Stimulated activated CD4-positive, alpha-beta T cell treated with anti-CD3 and anti-CD28 coated beads, Interleukin-12 subunit alpha, Interleukin-12 subunit beta, amount 100 ng/mL, for 48 hours (primary cell): ENCODE data around the gene PCDHB6.
"Not testable (repeated sequence)": the region's sequence is repeated elsewhere in the genome, so short reads cannot be mapped to it uniquely, and the experiment has no call there.

ENCODE experiments used
- DNase-seq, 3 donors: peaks; one replicate each; pipeline ENCODE4 v3.0.0-alpha.2; 2020; ENCODE audit warnings: low read depth in 2 of 3, low spot score in 1 of 3

PCDHB6 gene

DNA sequence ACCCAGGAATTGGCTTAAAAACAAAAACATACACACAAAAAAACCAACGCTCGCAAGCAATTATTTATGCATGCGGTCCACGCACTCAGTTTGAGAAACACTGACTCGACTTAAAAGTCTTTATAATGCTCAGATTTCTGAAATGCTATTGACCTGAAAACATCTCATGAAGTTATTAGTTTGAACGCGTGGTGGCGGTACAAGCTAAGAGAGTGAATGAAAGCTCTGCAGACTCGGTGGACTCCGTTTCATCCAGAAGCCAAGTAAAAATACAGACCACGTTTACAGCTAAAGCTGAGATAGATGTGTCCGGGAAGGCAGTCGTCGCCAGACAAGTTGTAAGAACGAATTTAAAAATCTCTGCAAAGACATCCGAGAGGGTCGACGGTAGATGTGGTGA, at the start of gene PCDHB6:
Gene PCDHB6, plus strand, starts transcription at position 246 of the 400 bp plus-strand sequence. CDS start 201 bp downstream, outside the sequence.
- DNase-seq = no peak

DNA sequence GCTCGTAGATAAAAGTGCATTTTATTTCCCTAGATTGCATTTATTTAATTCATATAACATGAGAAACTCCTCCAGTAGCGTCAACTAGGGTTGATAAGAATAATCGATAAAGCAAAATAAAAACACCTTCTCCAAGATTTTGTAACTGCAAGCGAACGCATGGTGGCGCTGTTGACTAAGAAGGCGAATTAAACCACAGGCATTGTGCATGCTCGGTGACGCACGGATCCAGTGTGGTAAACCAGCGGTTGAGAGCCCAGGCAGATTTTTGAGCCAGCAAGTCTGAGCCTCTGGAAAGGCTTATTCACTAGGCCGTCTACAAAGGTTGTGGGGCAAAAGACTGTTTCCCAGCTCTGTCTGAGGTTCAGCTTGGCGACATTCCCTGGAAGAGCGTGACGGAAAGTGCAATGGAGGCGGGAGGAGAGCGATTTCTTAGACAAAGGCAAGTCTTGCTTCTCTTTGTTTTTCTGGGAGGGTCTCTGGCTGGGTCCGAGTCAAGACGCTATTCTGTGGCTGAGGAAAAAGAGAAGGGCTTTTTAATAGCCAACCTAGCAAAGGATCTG, 49.5 kb upstream of the PCDHB6 start, which contains the start of gene PCDHB3:
Gene PCDHB3, plus strand, starts transcription at position 231 of the 563 bp plus-strand sequence. Its CDS starts 177 bp downstream, at position 408.
- peak in 2 of 3 donors; percentile 12 to 26 for DNase-seq

DNA sequence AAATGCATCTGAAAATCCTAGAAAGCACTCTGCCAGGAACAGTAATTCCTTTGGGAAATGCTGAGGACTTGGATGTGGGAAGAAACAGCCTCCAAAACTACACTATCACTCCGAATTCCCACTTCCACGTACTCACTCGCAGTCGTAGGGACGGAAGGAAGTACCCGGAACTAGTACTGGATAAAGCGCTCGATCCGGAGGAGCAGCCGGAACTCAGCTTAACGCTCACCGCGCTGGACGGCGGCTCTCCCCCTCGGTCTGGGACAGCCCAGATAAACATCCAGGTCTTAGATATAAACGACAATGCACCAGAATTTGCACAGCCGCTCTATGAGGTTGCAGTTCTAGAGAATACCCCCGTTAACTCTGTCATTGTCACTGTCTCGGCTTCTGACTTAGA, 48.8 kb upstream of the PCDHB6 start:
- no peak for DNase-seq

DNA sequence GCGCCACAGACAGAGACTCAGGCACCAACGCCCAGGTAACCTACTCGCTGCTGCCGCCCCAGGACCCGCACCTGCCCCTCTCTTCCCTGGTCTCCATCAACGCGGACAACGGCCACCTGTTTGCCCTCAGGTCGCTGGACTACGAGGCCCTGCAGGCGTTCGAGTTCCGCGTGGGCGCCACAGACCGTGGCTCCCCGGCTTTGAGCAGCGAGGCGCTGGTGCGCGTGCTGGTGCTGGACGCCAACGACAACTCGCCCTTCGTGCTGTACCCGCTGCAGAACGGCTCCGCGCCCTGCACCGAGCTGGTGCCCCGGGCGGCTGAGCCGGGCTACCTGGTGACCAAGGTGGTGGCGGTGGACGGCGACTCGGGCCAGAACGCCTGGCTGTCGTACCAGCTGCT, 47.8 kb upstream of the PCDHB6 start:
- DNase-seq = not testable (repeated sequence)

- not testable (repeated sequence) for DNase-seq
Measured at GRCh38 chr5:141102471-141102870, 47.4 kb upstream of the PCDHB6 start.

- no peak for DNase-seq
Measured at GRCh38 chr5:141105350-141105749, 44.5 kb upstream of the PCDHB6 start.

GRCh38 chr5:141119250-141119649, 30.6 kb upstream of the PCDHB6 start:
- no peak for DNase-seq

DNA sequence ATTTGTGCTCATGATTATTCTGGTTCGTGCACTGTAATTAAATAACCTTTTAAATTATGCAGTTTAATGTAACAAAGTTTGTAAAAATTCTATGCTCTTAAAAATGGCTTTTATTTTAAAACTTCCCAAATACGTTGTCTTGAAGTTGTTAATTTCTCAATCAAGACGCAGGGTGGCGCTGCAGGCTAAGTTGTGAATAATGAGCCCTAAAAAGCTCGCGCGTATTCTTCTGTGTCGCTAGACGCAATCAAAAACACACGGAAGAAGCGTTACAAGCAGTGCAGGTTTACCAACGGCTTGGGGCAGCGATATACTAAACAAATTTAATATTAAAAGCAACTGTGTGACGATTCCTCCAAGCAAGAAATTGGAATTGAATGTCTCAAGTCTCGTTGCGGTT, 28.3 kb upstream of the PCDHB6 start, which contains the start of gene PCDHB4:
Gene PCDHB4, plus strand, starts transcription at position 256 of the 400 bp plus-strand sequence. CDS start 181 bp downstream, outside the sequence.
- peak in 1 of 3 donors; percentile 3 for DNase-seq

- DNase-seq = no peak
Measured at GRCh38 chr5:141121985-141122384, 27.9 kb upstream of the PCDHB6 start.

DNA sequence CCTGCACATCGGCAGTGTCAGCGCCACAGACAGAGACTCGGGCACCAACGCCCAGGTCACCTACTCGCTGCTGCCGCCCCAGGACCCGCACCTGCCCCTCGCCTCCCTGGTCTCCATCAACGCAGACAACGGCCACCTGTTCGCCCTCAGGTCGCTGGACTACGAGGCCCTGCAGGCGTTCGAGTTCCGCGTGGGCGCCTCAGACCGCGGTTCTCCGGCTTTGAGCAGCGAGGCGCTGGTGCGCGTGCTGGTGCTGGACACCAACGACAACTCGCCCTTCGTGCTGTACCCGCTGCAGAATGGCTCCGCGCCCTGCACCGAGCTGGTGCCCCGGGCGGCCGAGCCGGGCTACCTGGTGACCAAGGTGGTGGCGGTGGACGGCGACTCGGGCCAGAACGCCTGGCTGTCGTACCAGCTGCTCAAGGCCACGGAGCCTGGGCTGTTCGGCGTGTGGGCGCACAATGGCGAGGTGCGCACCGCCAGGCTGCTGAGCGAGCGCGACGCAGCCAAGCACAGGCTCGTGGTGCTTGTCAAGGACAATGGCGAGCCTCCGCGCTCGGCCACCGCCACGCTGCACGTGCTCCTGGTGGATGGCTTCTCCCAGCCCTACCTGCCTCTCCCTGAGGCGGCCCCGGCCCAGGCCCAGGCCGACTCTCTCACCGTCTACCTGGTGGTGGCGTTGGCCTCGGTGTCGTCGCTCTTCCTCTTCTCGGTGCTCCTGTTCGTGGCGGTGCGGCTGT, 26.3 kb upstream of the PCDHB6 start:
- DNase-seq = not testable (repeated sequence)

- no peak for DNase-seq
Measured at GRCh38 chr5:141127305-141127704, 22.6 kb upstream of the PCDHB6 start.

DNA sequence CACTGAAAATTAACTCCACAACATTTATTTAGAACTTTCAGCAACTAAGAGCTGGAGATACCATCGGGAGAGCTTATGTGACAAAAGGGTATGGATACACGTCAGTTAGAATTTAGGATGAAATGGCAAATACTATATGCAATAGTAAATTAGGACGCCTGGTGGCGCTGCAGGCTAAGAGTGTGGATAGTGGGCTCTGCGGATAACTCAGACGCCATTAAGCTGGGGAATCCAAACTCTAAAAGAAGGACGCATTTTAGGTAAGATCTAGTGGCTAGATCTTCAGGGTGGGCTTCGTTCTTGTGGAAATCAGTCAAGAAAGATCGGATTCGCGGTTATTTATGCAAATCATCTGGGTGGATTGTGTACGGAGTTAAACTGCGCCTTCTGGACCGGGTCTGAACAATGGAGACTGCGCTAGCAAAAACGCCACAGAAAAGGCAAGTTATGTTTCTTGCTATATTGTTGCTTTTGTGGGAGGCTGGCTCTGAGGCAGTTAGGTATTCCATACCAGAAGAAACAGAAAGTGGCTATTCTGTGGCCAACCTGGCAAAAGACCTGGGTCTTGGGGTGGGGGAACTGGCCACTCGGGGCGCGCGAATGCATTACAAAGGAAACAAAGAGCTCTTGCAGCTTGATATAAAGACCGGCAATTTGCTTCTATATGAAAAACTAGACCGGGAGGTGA, 14.7 kb upstream of the PCDHB6 start, which contains the start of gene PCDHB5:
Gene PCDHB5, plus strand, starts transcription at position 177 of the 688 bp plus-strand sequence. Its CDS starts 229 bp downstream, at position 406.
- no peak for DNase-seq

GRCh38 chr5:141135718-141136266, 14.1 kb upstream of the PCDHB6 start:
- no peak for DNase-seq

- DNase-seq = not testable (repeated sequence)
Measured at GRCh38 chr5:141137346-141137745, 12.5 kb upstream of the PCDHB6 start.

DNA sequence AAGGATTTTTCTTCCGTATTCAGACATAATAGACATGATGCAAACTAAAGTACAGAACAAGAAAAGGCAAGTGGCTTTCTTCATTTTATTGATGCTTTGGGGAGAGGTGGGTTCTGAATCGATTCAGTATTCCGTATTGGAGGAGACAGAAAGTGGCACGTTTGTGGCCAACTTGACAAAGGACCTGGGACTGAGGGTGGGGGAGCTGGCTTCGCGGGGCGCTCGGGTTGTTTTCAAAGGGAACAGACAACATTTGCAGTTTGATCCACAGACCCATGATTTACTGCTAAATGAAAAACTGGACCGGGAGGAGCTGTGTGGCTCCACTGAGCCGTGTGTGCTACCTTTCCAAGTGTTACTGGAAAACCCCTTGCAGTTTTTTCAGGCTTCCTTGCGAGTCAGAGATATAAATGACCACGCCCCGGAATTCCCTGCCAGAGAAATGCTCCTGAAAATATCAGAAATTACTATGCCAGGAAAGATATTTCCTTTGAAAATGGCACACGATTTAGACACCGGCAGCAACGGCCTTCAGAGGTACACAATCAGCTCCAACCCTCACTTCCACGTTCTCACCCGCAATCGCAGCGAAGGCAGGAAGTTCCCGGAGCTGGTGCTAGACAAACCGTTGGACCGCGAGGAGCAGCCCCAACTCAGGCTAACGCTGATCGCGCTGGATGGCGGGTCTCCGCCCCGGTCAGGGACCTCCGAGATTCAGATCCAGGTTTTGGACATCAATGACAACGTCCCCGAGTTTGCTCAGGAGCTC, 551 bp downstream of the PCDHB6 start:
- DNase-seq = no peak

DNA sequence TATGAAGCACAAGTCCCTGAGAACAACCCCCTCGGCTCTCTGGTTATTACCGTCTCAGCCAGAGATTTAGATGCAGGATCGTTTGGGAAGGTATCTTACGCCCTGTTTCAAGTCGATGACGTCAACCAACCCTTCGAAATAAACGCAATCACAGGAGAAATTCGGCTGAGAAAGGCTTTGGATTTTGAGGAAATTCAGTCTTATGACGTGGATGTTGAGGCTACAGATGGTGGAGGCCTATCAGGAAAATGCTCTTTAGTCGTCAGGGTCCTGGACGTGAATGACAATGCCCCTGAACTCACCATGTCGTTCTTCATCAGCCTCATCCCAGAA, 1.1 kb downstream of the PCDHB6 start:
- no peak for DNase-seq

- not testable (repeated sequence) for DNase-seq
Measured at GRCh38 chr5:141151632-141152031, 1.8 kb downstream of the PCDHB6 start.

- not testable (repeated sequence) for DNase-seq
Measured at GRCh38 chr5:141152096-141152495, 2.2 kb downstream of the PCDHB6 start.

- no peak for DNase-seq
Measured at GRCh38 chr5:141155540-141156374, 5.9 kb downstream of the PCDHB6 start.

DNA sequence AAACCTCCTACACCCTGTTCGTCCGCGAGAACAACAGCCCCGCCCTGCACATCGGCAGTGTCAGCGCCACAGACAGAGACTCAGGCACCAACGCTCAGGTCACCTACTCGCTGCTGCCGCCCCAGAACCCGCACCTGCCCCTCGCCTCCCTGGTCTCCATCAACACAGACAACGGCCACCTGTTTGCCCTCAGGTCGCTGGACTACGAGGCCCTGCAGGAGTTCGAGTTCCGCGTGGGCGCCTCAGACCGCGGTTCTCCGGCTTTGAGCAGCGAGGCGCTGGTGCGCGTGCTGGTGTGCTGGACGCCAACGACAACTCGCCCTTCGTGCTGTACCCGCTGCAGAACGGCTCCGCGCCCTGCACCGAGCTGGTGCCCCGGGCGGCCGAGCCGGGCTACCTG, 7.5 kb downstream of the PCDHB6 start:
- not testable (repeated sequence) for DNase-seq
